Ramos (cell line): ENCODE results near the gene ARHGEF1.

Source experiments
- in situ Hi-C: fragments of 300-500 bp; cut with MboI; formaldehyde crosslinking; loops from one replicate; pipeline ENCODE4 v1.14.3; 2022; ENCODE audit warnings: low sequenced_read_pairs; ENCODE audit not compliant: unreplicated experiment

Gene ARHGEF1

GRCh38 chr19:41882568-41883462, at the start of gene ARHGEF1:
TSS of gene ARHGEF1 (plus strand) at chr19:41883184. CDS start at chr19:41888083, 4,899 bp downstream.
- in situ Hi-C loops: no loop called here

DNA sequence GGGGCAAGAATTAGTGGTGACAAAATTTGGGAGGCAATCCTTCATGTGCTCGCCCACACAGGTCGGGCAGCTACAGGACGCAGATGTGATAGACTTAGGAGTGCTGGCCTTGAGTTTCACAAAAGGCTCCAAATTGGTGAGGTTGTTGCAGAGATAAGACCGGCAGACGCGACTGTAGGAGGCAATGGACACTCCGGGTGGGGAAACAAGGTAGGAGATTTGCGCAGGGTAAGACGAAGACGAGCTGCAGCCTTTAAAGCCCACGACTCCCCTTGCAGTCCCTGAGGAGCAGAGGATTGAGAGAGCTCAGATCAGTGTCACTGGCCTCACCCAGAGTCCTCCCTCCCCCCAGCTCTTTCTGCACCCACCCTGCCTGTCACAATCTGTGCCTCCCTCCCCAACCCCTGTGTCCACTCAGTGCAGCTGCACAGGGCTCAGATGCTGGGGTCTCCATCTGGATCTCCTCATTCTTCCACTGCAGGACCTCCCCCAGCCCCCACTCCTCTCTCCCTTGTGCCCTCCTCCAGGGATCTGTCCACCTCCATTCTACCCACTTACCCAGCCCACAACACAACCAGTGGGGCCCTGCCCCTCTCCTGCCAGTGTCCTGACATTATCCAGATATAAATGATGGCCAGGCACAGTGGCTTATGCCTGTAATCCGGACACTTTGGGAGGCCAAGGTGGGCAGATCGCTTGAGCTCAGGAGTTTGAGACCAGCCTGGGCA, 44.8 kb upstream of the ARHGEF1 start:
- in situ Hi-C loops: no loop called here

DNA sequence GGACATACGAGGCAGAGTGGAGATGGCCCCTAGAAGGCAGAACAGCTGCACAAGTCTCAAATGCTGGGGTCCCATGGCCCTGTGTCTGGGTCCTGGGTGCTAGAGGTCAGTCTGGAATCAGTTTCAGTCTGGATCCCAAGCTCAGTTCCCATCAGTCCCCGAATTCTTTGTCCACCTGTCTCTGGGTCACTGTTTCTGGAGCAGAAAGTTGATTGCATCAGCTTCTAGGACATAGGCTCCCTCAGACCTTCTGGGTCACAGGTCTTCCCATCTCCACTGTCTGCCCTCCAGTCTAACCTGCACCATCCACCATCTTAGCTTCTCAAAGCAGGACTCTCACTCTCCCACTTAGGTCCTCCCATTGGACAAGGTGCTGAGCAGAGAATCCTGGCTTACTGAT, 43.8 kb upstream of the ARHGEF1 start:
- in situ Hi-C loops: no loop called here

GRCh38 chr19:41843371-41843770, 39.6 kb upstream of the ARHGEF1 start:
- in situ Hi-C loops: no loop called here

DNA sequence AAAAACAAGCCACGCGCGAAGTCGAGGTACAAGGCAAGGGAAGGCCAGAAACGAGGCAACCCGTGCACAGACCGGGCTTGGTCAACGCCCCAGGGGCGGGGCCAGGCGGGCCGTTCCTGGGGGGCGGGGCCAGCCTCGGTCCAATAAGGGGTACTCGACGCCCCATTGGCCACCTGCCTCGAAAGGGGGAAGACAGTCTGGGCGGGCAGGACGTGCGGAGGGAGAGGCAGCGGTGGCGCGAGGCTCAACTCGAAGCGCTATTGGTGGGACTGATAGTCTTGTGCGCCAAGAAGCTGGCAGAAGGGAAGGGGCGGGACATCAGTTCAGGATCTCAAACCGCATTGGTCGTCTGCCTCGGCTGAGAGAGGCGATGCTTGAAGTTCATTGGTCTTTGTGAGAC, 38.4 kb upstream of the ARHGEF1 start, which contains the start of gene LYPD4:
TSS of gene LYPD4 (minus strand) at position 83 of the 400 bp plus-strand sequence. CDS start 5,398 bp downstream, outside the sequence.
- in situ Hi-C loops: no loop called here

GRCh38 chr19:41845001-41845050, 38.2 kb upstream of the ARHGEF1 start, which contains the start of gene DMRTC2:
TSS of gene DMRTC2 (plus strand) at chr19:41845042. CDS start at chr19:41847429, 2,387 bp downstream.
- in situ Hi-C loops: no loop called here

DNA sequence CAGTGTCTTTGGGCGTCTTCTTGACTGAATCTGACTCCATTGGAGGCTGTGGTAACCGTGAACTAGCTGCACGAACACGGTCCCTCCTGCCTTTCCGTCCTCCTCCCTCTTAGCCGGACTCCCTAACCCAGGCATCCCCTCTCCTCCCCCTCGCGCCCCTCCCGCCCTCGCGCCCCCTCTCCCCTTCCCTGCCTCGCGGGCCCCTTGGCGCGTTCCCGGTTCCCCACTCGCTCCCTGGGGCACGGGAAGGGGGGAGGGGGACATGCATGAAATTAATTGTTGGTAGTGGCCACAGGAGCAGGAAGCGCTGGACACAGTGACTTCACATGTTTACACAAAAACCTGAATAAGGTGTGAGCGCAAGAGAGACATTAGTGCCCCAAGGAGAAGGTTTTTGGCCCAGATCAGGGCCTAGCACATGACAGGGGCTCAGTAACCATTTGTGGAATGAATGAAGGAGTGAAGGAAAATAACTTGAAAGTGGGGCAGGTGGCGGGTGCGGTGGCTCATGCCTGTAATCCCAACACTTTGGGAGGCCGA, 37.9 kb upstream of the ARHGEF1 start:
- in situ Hi-C loops: no loop called here

- in situ Hi-C loops: no loop called here
Observed at GRCh38 chr19:41847351-41848105, 35.5 kb upstream of the ARHGEF1 start.

GRCh38 chr19:41848666-41849065, 34.3 kb upstream of the ARHGEF1 start:
- in situ Hi-C loops: no loop called here

GRCh38 chr19:41849067-41849466, 33.9 kb upstream of the ARHGEF1 start:
- in situ Hi-C loops: no loop called here

DNA sequence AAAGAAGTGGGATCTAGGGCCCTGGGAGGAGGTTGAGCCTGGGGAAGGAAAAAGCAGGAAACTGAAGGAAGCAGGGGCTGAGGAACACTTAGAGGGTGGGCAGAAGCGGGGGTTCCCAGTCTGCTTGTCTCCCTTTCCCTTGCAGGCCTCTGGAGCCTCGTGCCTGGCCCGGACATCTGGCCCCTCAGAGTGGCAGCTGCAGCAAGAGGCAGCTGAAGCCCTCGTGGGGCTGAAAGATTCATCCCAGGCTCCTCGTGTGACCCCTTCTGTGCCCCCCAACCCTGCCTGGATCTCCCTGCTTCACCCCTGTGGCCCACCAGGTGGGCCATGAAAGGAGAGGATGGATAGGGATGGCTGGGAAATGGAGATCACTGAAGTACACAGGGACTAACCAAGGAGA, 32.6 kb upstream of the ARHGEF1 start:
- in situ Hi-C loops: no loop called here

- in situ Hi-C loops: no loop called here
Observed at GRCh38 chr19:41851456-41851855, 31.5 kb upstream of the ARHGEF1 start.

DNA sequence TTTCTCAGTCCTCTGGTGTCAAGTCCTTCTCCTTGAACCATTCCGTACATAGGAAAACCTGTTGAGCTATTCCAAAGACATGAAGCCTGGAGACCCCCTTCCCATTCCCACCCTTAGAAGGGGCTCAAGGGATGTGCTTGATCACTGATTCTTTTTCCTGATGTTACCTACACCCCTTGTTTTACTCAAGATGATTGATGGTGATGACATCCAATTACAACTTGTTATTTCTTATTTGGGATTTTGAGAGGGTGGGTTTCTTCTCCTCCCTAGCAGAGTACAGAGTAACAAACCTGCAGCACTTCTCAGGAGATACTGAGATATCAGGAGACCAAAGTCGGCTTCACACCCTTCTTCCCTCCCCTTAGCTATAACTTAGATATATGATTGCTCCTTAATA, 29.6 kb upstream of the ARHGEF1 start:
- in situ Hi-C loops: no loop called here

DNA sequence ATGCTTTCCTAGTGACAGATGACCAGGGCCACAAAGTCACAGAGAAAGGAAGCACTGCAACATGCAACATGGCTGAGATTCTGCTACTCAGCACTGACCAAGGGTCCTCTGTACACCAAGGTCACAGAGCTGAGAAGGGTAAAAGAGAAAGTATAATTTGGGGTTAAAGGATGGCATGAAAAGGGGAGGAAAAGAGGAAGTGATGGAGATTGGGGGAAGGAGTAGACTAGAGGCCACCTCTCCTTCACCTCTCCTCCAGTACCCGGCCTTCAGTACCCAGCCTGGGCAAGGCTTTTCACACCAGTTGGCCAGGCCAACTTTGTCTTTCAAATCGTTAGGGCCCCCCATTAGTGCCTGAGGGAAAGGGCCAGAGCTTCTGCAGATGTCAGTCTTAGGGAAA, 29.2 kb upstream of the ARHGEF1 start:
- in situ Hi-C loops: no loop called here

GRCh38 chr19:41859213-41859617, 23.8 kb upstream of the ARHGEF1 start:
- in situ Hi-C loops: no loop called here

GRCh38 chr19:41859618-41860418, 23.2 kb upstream of the ARHGEF1 start, which contains the start of gene RPS19:
TSS of gene RPS19 (plus strand) at chr19:41860255. CDS start at chr19:41860775, 520 bp downstream.
- in situ Hi-C loops: no loop called here

GRCh38 chr19:41860419-41861115, 22.4 kb upstream of the ARHGEF1 start:
- in situ Hi-C loops: no loop called here

- in situ Hi-C loops: no loop called here
Observed at GRCh38 chr19:41861116-41861768, 21.7 kb upstream of the ARHGEF1 start.

- in situ Hi-C loops: no loop called here
Observed at GRCh38 chr19:41861846-41862245, 21.1 kb upstream of the ARHGEF1 start.
